CD14-positive monocyte (primary cell): ENCODE results near the gene MPHOSPH6. TPM values are rescaled to one million over a fixed set of nuclear protein-coding genes. Genes with fewer than 3 reads are reported as not detected.

ENCODE experiments used
- DNase-seq, 3 donors: peaks; one replicate each; pipeline ENCODE4 v3.0.0-alpha.2; 2011 to 2022
- H2AFZ ChIP-seq: 2 replicates; pipeline ENCODE4 v1.6.0; 2012; ENCODE audit warnings: mild to moderate bottlenecking, low read depth, low read length, inconsistent platforms; ENCODE audit not compliant: insufficient read depth, poor library complexity, severe bottlenecking
- H3K27ac ChIP-seq, 2 donors: 1 replicate in 1 of 2; 2 replicates in 1 of 2; pipeline ENCODE4 v1.5.1; 2012 to 2013; ENCODE audit warnings: low read length in 2 of 2, control low read depth in 1 of 2, inconsistent platforms in 1 of 2, low read depth in 1 of 2, mild to moderate bottlenecking in 1 of 2
- H3K27me3 ChIP-seq, 2 donors: one replicate each; pipeline versions ENCODE4 v1.6.0 to v1.6.1; 2011 to 2013; ENCODE audit warnings: low read length in 2 of 2; ENCODE audit not compliant: control insufficient read depth in 2 of 2, insufficient read depth in 2 of 2
- H3K36me3 ChIP-seq, 2 donors: replicated peaks in 1 of 2; 1 replicate in 1 of 2; 2 replicates in 1 of 2; pipeline versions ENCODE4 v1.5.1 to v1.6.1; 2012 to 2013; ENCODE audit warnings: low read length in 2 of 2, control low read depth in 1 of 2, inconsistent platforms in 1 of 2, mild to moderate bottlenecking in 1 of 2; ENCODE audit not compliant: insufficient read depth in 2 of 2, control insufficient read depth in 1 of 2
- H3K4me1 ChIP-seq, 2 donors: 1 replicate in 1 of 2; 2 replicates in 1 of 2; pipeline versions ENCODE4 v1.5.1 to v1.6.1; 2012 to 2013; ENCODE audit warnings: low read length in 2 of 2, control low read depth in 1 of 2, inconsistent platforms in 1 of 2, mild to moderate bottlenecking in 1 of 2, moderate library complexity in 1 of 2; ENCODE audit not compliant: insufficient read depth in 2 of 2, control insufficient read depth in 1 of 2
- H3K4me2 ChIP-seq: replicated peaks from 2 replicates; pipeline ENCODE3; 2012; ENCODE audit warnings: low read length, moderate library complexity, mild to moderate bottlenecking; ENCODE audit not compliant: poor library complexity, severe bottlenecking; ENCODE audit errors: extremely low read depth
- H3K4me3 ChIP-seq, 3 experiments: fragments of 200-600 bp in 1 of 3; sonication (generic) in 1 of 3; replicated peaks in 1 of 3; 1 replicate in 2 of 3; 2 replicates in 1 of 3; pipeline ENCODE4 v1.5.1; 2011 to 2013; ENCODE audit warnings: low read length in 3 of 3, mild to moderate bottlenecking in 3 of 3, control low read depth in 2 of 3, low read depth in 2 of 3, inconsistent platforms in 1 of 3, moderate library complexity in 1 of 3
- H3K79me2 ChIP-seq: 2 replicates; pipeline ENCODE4 v1.6.0; 2012; ENCODE audit warnings: mild to moderate bottlenecking, control low read depth, inconsistent platforms, low read length, moderate library complexity; ENCODE audit not compliant: insufficient read depth
- H3K9ac ChIP-seq: 2 replicates; pipeline ENCODE4 v1.6.0; 2017; ENCODE audit warnings: low read length, mild to moderate bottlenecking; ENCODE audit not compliant: insufficient read depth, poor library complexity, severe bottlenecking
- H3K9me3 ChIP-seq, 2 donors: replicated peaks in 1 of 2; 1 replicate in 1 of 2; 2 replicates in 1 of 2; pipeline versions ENCODE4 v1.5.1 to v1.6.1; 2012 to 2013; ENCODE audit warnings: low read length in 2 of 2, control low read depth in 1 of 2; ENCODE audit not compliant: control insufficient read depth in 1 of 2, insufficient read depth in 1 of 2
- H4K20me1 ChIP-seq: 2 replicates; pipeline ENCODE4 v1.6.0; 2012; ENCODE audit warnings: mild to moderate bottlenecking, low read length, control low read depth, moderate library complexity; ENCODE audit not compliant: insufficient read depth
- H3K27ac Mint-ChIP-seq, 7 donors: one replicate each; pipeline ENCODE4 v1.8.0; 2020; ENCODE audit warnings: mild to moderate bottlenecking in 7 of 7, mixed read lengths in 7 of 7, moderate library complexity in 6 of 7, inconsistent platforms in 2 of 7
- H3K27me3 Mint-ChIP-seq, 3 donors: one replicate each; pipeline ENCODE4 v1.8.0; 2021 to 2022; ENCODE audit warnings: low read depth in 3 of 3, mild to moderate bottlenecking in 3 of 3, mixed read lengths in 3 of 3, moderate library complexity in 3 of 3, inconsistent platforms in 1 of 3
- H3K36me3 Mint-ChIP-seq, 2 donors: one replicate each; pipeline ENCODE4 v1.8.0; 2020; ENCODE audit warnings: mixed read lengths in 2 of 2, inconsistent platforms in 1 of 2, mild to moderate bottlenecking in 1 of 2
- H3K4me1 Mint-ChIP-seq: one replicate; pipeline ENCODE4 v1.8.0; 2020; ENCODE audit warnings: mild to moderate bottlenecking, mixed read lengths
- H3K4me3 Mint-ChIP-seq, 2 donors: one replicate each; pipeline ENCODE4 v1.8.0; 2020; ENCODE audit warnings: mild to moderate bottlenecking in 2 of 2, mixed read lengths in 2 of 2, moderate library complexity in 1 of 2
- H3K9me3 Mint-ChIP-seq, 7 donors: one replicate each; pipeline ENCODE4 v1.8.0; 2020 to 2022; ENCODE audit warnings: mixed read lengths in 7 of 7, mild to moderate bottlenecking in 6 of 7, moderate library complexity in 6 of 7, inconsistent platforms in 2 of 7
- WGBS: methylation state at CpG from one replicate; pipeline ENCODE4 v1.1.5; 2013; ENCODE audit warnings: missing lambda C conversion rate; ENCODE audit not compliant: insufficient coverage; 5-methylcytosine and 5-hydroxymethylcytosine counted together
- intact Hi-C, 2 donors: fragments of 100-400 bp; cut with micrococcal nuclease; formaldehyde crosslinking; loops; one replicate each; pipeline versions ENCODE4 v1.15.0 to v1.15.1; 2023
- polyA plus RNA-seq, 3 donors: library from polyadenylated mRNA; depleted of rRNA in 1 of 3; unstranded in 2 of 3; stranded (reverse) in 1 of 3; fragments of 300-500 nt in 2 of 3; fragments of >200 nt in 1 of 3; fragmentation: Illumina TruSeq in 2 of 3; gene quantifications; 1 replicate in 2 of 3; 2 replicates in 1 of 3; pipeline ENCODE4 v1.2.3, GENCODE V29; 2012 to 2021
- TF ChIP-seq, protein P1 (sequence below): fragments of 200-600 bp; IDR thresholded peaks from one replicate; pipeline ENCODE4 v1.8.0; 2022; ENCODE audit warnings: antibody characterized with exemption, mild to moderate bottlenecking

Gene MPHOSPH6
- polyA plus RNA-seq, 3 donors, result 8.6 to 37.6 (median 20.2) TPM

GRCh38 chr16:82190386-82190785, 20.4 kb upstream of the MPHOSPH6 start:
- H3K4me3 ChIP-seq, result no peak overlapping the region
- peaks cover 6 to 9% of the 10 kb centered on the region in 2 donors for H3K36me3 Mint-ChIP-seq
- H3K27ac ChIP-seq, result peak overlapping the region; percentile 64 to 97
- H3K4me2 ChIP-seq, result peak overlapping the region; percentile 0
- peak overlapping the region in 1 of 2 donors; percentile 23 for H3K4me3 Mint-ChIP-seq
- H2AFZ ChIP-seq, result no peak overlapping the region
- H3K27ac Mint-ChIP-seq, result peak overlapping the region; percentile 75 to 100 (median 93)
- intact Hi-C loops, result loop anchor here in 1 of 2 donors (5.0 kb wide), 1 partner anchor 37 kb away; no protein-coding TSS in a partner anchor
- H3K4me1 Mint-ChIP-seq, result peaks cover 56% of the 10 kb centered on the region
- DNase-seq, result peak in 2 of 3 donors; percentile 71
- H3K4me1 ChIP-seq, result peaks cover 62 to 63% of the 10 kb centered on the region in 2 donors
- TF ChIP-seq, protein P1, sequence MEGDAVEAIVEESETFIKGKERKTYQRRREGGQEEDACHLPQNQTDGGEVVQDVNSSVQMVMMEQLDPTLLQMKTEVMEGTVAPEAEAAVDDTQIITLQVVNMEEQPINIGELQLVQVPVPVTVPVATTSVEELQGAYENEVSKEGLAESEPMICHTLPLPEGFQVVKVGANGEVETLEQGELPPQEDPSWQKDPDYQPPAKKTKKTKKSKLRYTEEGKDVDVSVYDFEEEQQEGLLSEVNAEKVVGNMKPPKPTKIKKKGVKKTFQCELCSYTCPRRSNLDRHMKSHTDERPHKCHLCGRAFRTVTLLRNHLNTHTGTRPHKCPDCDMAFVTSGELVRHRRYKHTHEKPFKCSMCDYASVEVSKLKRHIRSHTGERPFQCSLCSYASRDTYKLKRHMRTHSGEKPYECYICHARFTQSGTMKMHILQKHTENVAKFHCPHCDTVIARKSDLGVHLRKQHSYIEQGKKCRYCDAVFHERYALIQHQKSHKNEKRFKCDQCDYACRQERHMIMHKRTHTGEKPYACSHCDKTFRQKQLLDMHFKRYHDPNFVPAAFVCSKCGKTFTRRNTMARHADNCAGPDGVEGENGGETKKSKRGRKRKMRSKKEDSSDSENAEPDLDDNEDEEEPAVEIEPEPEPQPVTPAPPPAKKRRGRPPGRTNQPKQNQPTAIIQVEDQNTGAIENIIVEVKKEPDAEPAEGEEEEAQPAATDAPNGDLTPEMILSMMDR, result no peak
- no CpG with 5 or more reads among the region's 2 CpGs for WGBS
- H3K27me3 Mint-ChIP-seq, result peaks cover 0 to 3% (median 2%) of the 10 kb centered on the region in 3 donors
- H3K9ac ChIP-seq, result no peak overlapping the region
- no peaks in the 10 kb centered on the region for H3K36me3 ChIP-seq
- peaks cover 0 to 3% (median 0%) of the 10 kb centered on the region in 7 donors for H3K9me3 Mint-ChIP-seq
- H4K20me1 ChIP-seq, result no peaks in the 10 kb centered on the region
- H3K79me2 ChIP-seq, result no peaks in the 10 kb centered on the region
- H3K9me3 ChIP-seq, result no peaks in the 10 kb centered on the region
- H3K27me3 ChIP-seq, result no peaks in the 10 kb centered on the region

DNA sequence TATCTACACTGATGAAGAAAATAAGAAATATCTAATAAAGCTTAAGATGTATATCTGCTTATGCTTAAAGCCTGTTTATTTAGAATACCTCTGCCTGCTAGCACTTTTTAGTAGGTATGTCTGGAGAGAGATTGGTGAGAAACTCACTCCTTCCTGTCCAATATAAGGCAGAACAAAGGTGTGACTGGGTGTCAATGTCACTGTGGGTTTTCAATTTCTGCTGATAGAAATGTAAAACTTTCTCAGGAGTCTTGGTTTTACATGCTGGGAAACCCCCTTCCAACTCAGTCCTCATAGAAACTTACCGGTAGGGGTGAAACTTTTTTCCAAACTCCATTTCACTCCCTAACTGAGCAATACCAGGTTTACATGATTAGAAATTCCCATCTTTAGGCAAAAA, 17.8 kb upstream of the MPHOSPH6 start:
- H3K9me3 Mint-ChIP-seq, result peaks cover 0 to 3% (median 0%) of the 10 kb centered on the region in 7 donors

More for the DNA sequence above, 17.8 kb upstream of the MPHOSPH6 start:
- intact Hi-C loops, result no loop called here
- no peak for DNase-seq
- no peaks in the 10 kb centered on the region for H3K36me3 ChIP-seq
- no peaks in the 10 kb centered on the region for H3K9me3 ChIP-seq
- no peak overlapping the region for H3K4me2 ChIP-seq
- no peaks in the 10 kb centered on the region for H4K20me1 ChIP-seq
- Mint-ChIP-seq H3K4me3 (no peak overlapping the region), H3K27ac (no peak overlapping the region), H3K36me3 (peaks cover 2 to 4% of the 10 kb centered on the region in 2 donors), H3K27me3 (peaks cover 0 to 3% (median 2%) of the 10 kb centered on the region in 3 donors), H3K4me1 (peaks cover 55% of the 10 kb centered on the region)
- peaks cover 60 to 61% of the 10 kb centered on the region in 2 donors for H3K4me1 ChIP-seq
- H3K4me3 ChIP-seq, result no peak overlapping the region
- H3K27ac ChIP-seq, result no peak overlapping the region
- no peak overlapping the region for H2AFZ ChIP-seq
- no peak overlapping the region for H3K9ac ChIP-seq
- H3K79me2 ChIP-seq, result no peaks in the 10 kb centered on the region
- WGBS, result no CpG with 5 or more reads among the region's 1 CpG
- H3K27me3 ChIP-seq, result no peaks in the 10 kb centered on the region
- TF ChIP-seq, protein P1, result no peak
